ENCODE measurements around the gene IGSF8. TPM values are rescaled to one million over a fixed set of nuclear protein-coding genes. Genes with fewer than 3 reads are reported as not detected.
A peak's percentile ranks its signal among the peaks of the same experiment; 100 is the strongest.

The IGSF8 gene
- total and polyA plus RNA-seq, 8 donors: 12.9 to 24.7 (median 18.4) TPM

GRCh38 chr1:160108888-160109662 is 10.7 kb upstream of the IGSF8 start:
- no peak overlapping the region for H3K4me3 ChIP-seq
- H3K36me3 ChIP-seq: no peaks in the 10 kb centered on the region
- intact Hi-C loops (cut with DNase I): loop anchor here in 2 of 3 donors (10.0 kb wide), 4 partner anchors 86 to 266 kb away; partner anchors contain the start of genes CASQ1 (in 1 of the 2) and PEX19 (in 1 of the 2)
- WGBS, 2 donors: 21 to 32% methylated on average over 6 of the region's 6 CpGs
- H3K27me3 ChIP-seq: no peaks in the 10 kb centered on the region
- peak in 3 of 4 donors; percentile 21 to 63 (median 53) for ATAC-seq
- TF ChIP-seq CTCF (IDR thresholded peaks at IDR 0.05): no peak
- H3K9me3 ChIP-seq: no peaks in the 10 kb centered on the region
- DNase-seq: no peak
- H3K4me1 ChIP-seq: no peaks in the 10 kb centered on the region
- no peak for FAIRE-seq
- no peak overlapping the region for H3K27ac ChIP-seq

- Histone ChIP-seq H3K4me3 (no peak overlapping the region), H3K27ac (no peak overlapping the region), H3K27me3 (no peaks in the 10 kb centered on the region), H3K4me1 (no peaks in the 10 kb centered on the region), H3K9me3 (no peaks in the 10 kb centered on the region), H3K36me3 (no peaks in the 10 kb centered on the region)
- TF ChIP-seq CTCF (IDR thresholded peaks at IDR 0.05): no peak
- ATAC-seq (no peak), FAIRE-seq (no peak), DNase-seq (no peak)
- intact Hi-C loops (cut with DNase I): loop anchor here in 2 of 3 donors (10.0 kb wide), 4 partner anchors 87 to 267 kb away; partner anchors contain the start of genes CASQ1 (in 1 of the 2) and PEX19 (in 1 of the 2)
- 84 to 86% methylated on average over 1 of the region's 1 CpG for WGBS, 2 donors
Observed at GRCh38 chr1:160107512-160107911, 9.1 kb upstream of the IGSF8 start.

GRCh38 chr1:160105155-160105554 is 6.7 kb upstream of the IGSF8 start:
- intact Hi-C loops (cut with DNase I): loop anchor here in 2 of 3 donors (10.0 kb wide), 4 partner anchors 90 to 270 kb away; partner anchors contain the start of genes CASQ1 (in 1 of the 2) and PEX19 (in 1 of the 2)
- H3K27me3 ChIP-seq: no peaks in the 10 kb centered on the region
- H3K9me3 ChIP-seq: no peaks in the 10 kb centered on the region
- no peaks in the 10 kb centered on the region for H3K36me3 ChIP-seq
- DNase-seq: no peak
- no peak for FAIRE-seq
- H3K27ac ChIP-seq: no peak overlapping the region
- 82 to 89% methylated on average over 5 of the region's 5 CpGs for WGBS, 2 donors
- no peak for ATAC-seq
- TF ChIP-seq CTCF (IDR thresholded peaks at IDR 0.05): no peak
- H3K4me1 ChIP-seq: peaks cover 0 to 11% (median 0%) of the 10 kb centered on the region in 3 donors
- no peak overlapping the region for H3K4me3 ChIP-seq

DNA sequence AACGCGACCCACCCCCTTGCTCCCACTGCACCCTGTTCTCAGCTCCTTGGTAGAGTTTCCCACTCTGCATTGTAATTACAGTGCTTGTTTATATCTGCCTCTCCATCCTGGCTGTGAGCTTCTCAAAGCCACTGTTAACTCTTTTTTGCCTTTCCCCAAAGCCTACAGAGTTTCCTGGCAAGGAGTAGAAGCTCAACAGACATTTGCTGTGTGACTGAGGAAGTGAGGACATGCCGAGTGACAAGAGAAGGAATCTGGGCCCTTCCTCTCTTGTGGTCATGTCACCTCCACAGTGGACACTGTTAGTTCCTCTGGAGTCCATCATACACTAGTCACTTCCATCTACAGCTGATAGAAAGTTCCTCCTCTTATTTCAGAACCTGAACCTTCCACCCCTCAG is 6.1 kb upstream of the IGSF8 start:
- ATAC-seq: no peak
- 77 to 82% methylated on average over 3 of the region's 3 CpGs for WGBS, 2 donors

More for the DNA sequence above, 6.1 kb upstream of the IGSF8 start:
- TF ChIP-seq CTCF (IDR thresholded peaks at IDR 0.05): no peak
- intact Hi-C loops (cut with DNase I): loop anchor here in 2 of 3 donors (10.0 kb wide), 4 partner anchors 90 to 270 kb away; partner anchors contain the start of genes CASQ1 (in 1 of the 2) and PEX19 (in 1 of the 2)
- no peak overlapping the region for H3K27ac ChIP-seq
- no peak for FAIRE-seq
- H3K9me3 ChIP-seq: no peaks in the 10 kb centered on the region
- no peak for DNase-seq
- H3K27me3 ChIP-seq: no peaks in the 10 kb centered on the region
- no peaks in the 10 kb centered on the region for H3K36me3 ChIP-seq
- H3K4me3 ChIP-seq: no peak overlapping the region
- H3K4me1 ChIP-seq: peaks cover 0 to 11% (median 3%) of the 10 kb centered on the region in 3 donors
